OCI-LY1 (cell line): ENCODE data around the gene ALDH4A1.

ENCODE experiments used
- H2AFZ ChIP-seq: fragments of 200-600 bp; sonication (generic), shearing (Covaris generic); 2 replicates; pipeline ENCODE4 v1.6.0; 2014; ENCODE audit warnings: antibody characterized with exemption, mild to moderate bottlenecking, low read length
- H3F3A ChIP-seq: fragments of 200-600 bp; sonication (generic), shearing (Covaris generic); 2 replicates; pipeline ENCODE4 v1.6.0; 2014; ENCODE audit warnings: mild to moderate bottlenecking, antibody characterized with exemption, low read length, moderate library complexity; ENCODE audit not compliant: insufficient read depth
- H3K27ac ChIP-seq: fragments of 200-600 bp; sonication (generic); 2 replicates; pipeline ENCODE4 v1.5.1; 2014; ENCODE audit warnings: low read length, mixed run types, mild to moderate bottlenecking, low read depth; ENCODE audit not compliant: poor library complexity, severe bottlenecking
- H3K27me3 ChIP-seq: fragments of 200-600 bp; sonication (generic); 2 replicates; pipeline ENCODE4 v1.6.0; 2014; ENCODE audit warnings: antibody characterized with exemption, mild to moderate bottlenecking, low read length, moderate library complexity; ENCODE audit not compliant: insufficient read depth
- H3K36me3 ChIP-seq: fragments of 200-600 bp; sonication (generic); 2 replicates; pipeline ENCODE4 v1.6.1; 2014; ENCODE audit warnings: mild to moderate bottlenecking, antibody characterized with exemption, low read length, moderate library complexity, mixed read lengths; ENCODE audit not compliant: insufficient read depth
- H3K4me1 ChIP-seq: fragments of 200-600 bp; sonication (generic); 2 replicates; pipeline ENCODE4 v1.5.1; 2014; ENCODE audit warnings: mild to moderate bottlenecking, low read length, moderate library complexity; ENCODE audit not compliant: insufficient read depth, severe bottlenecking
- H3K4me2 ChIP-seq: fragments of 200-600 bp; sonication (generic), shearing (Covaris generic); 2 replicates; pipeline ENCODE4 v1.6.1; 2014; ENCODE audit warnings: low read length
- H3K4me3 ChIP-seq: fragments of 200-600 bp; sonication (generic); 2 replicates; pipeline ENCODE4 v1.5.1; 2014; ENCODE audit warnings: low read length, low read depth, mild to moderate bottlenecking, mixed read lengths; ENCODE audit not compliant: poor library complexity, severe bottlenecking
- H3K79me2 ChIP-seq: fragments of 200-600 bp; shearing (Covaris generic); 2 replicates; pipeline ENCODE4 v1.6.1; 2016; ENCODE audit warnings: mixed run types, low read length, mixed read lengths; ENCODE audit not compliant: insufficient read depth
- H3K9ac ChIP-seq: fragments of 200-600 bp; sonication (generic), shearing (Covaris generic); 2 replicates; pipeline ENCODE4 v1.6.1; 2014; ENCODE audit warnings: mild to moderate bottlenecking, low read length, mixed read lengths
- H3K9me2 ChIP-seq: fragments of 200-600 bp; sonication (generic), shearing (Covaris generic); 2 replicates; pipeline ENCODE4 v1.6.1; 2014; ENCODE audit warnings: low read depth, mild to moderate bottlenecking, low read length, mixed read lengths
- H3K9me3 ChIP-seq: fragments of 200-600 bp; shearing (Covaris generic); 2 replicates; pipeline ENCODE4 v1.6.1; 2014; ENCODE audit warnings: low read length, mixed read lengths
- H4K20me1 ChIP-seq: fragments of 200-600 bp; sonication (generic), shearing (Covaris generic); 2 replicates; pipeline ENCODE4 v1.6.0; 2016; ENCODE audit warnings: mild to moderate bottlenecking, low read length; ENCODE audit not compliant: insufficient read depth
- CTCF ChIP-seq: fragments of 200-600 bp; sonication (generic), shearing (Covaris generic); IDR thresholded peaks from 2 replicates; pipeline ENCODE4 v1.5.1; 2017; ENCODE audit warnings: mild to moderate bottlenecking, antibody characterized with exemption, low read length, moderate library complexity, mixed read lengths
- EZH2 ChIP-seq: fragments of 200-600 bp; sonication (generic), shearing (Covaris generic); IDR thresholded peaks from 2 replicates; pipeline ENCODE4 v1.8.0; 2017; ENCODE audit warnings: borderline replicate concordance, mixed run types, mild to moderate bottlenecking, antibody characterized with exemption, low read length, moderate library complexity, mixed read lengths

The ALDH4A1 gene

GRCh38 chr1:18878538-18879214, 23.7 kb downstream of the ALDH4A1 start:
- no peaks in the 10 kb centered on the region for H3K9me3 ChIP-seq
- no peaks in the 10 kb centered on the region for H3F3A ChIP-seq
- no peaks in the 10 kb centered on the region for H3K27me3 ChIP-seq
- no peaks in the 10 kb centered on the region for H3K36me3 ChIP-seq
- H3K4me3 ChIP-seq = no peak overlapping the region
- no peaks in the 10 kb centered on the region for H3K4me1 ChIP-seq
- TF ChIP-seq CTCF (no peak), EZH2 (no peak)
- H2AFZ ChIP-seq = no peak overlapping the region
- H4K20me1 ChIP-seq = no peaks in the 10 kb centered on the region
- H3K9ac ChIP-seq = no peak overlapping the region
- no peaks in the 10 kb centered on the region for H3K79me2 ChIP-seq
- H3K9me2 ChIP-seq = no peaks in the 10 kb centered on the region
- H3K27ac ChIP-seq = no peak overlapping the region
- H3K4me2 ChIP-seq = no peak overlapping the region

- no peaks in the 10 kb centered on the region for H3K27me3 ChIP-seq
- H2AFZ ChIP-seq = no peak overlapping the region
- no peaks in the 10 kb centered on the region for H3F3A ChIP-seq
- TF ChIP-seq EZH2 (no peak), CTCF (no peak)
- no peaks in the 10 kb centered on the region for H3K79me2 ChIP-seq
- H3K9me2 ChIP-seq = no peaks in the 10 kb centered on the region
- H3K36me3 ChIP-seq = no peaks in the 10 kb centered on the region
- no peak overlapping the region for H3K4me3 ChIP-seq
- H3K4me1 ChIP-seq = no peaks in the 10 kb centered on the region
- H4K20me1 ChIP-seq = no peaks in the 10 kb centered on the region
- no peaks in the 10 kb centered on the region for H3K9me3 ChIP-seq
- H3K27ac ChIP-seq = no peak overlapping the region
- no peak overlapping the region for H3K9ac ChIP-seq
- H3K4me2 ChIP-seq = no peak overlapping the region
Observed at GRCh38 chr1:18877282-18877681, 25.1 kb downstream of the ALDH4A1 start.

GRCh38 chr1:18876210-18876609, 26.1 kb downstream of the ALDH4A1 start:
- Histone ChIP-seq H3K9me3 (no peaks in the 10 kb centered on the region), H3K27me3 (no peaks in the 10 kb centered on the region), H3K9me2 (no peaks in the 10 kb centered on the region), H3K4me2 (no peak overlapping the region), H3K4me3 (no peak overlapping the region), H4K20me1 (no peaks in the 10 kb centered on the region), H2AFZ (no peak overlapping the region), H3K79me2 (no peaks in the 10 kb centered on the region), H3K36me3 (no peaks in the 10 kb centered on the region), H3K9ac (no peak overlapping the region), H3F3A (no peaks in the 10 kb centered on the region), H3K4me1 (no peaks in the 10 kb centered on the region), H3K27ac (no peak overlapping the region)
- no peak for TF ChIP-seq CTCF
- TF ChIP-seq EZH2 = no peak
